Measurements from ENCODE around the gene PRXL2A.

The PRXL2A gene

GRCh38 chr10:80473692-80474596, 65.6 kb downstream of the PRXL2A start:
- no peaks in the 10 kb centered on the region for H3K4me1 ChIP-seq (ENCODE audit: control insufficient read depth, insufficient read depth, low read length)
- no peak overlapping the region for H3K4me3 ChIP-seq (ENCODE audit: low read depth, low read length)
- POLR2A ChIA-PET, result no interaction called here
- H3K27ac ChIP-seq (ENCODE audit: extremely low read depth, low read depth, low read length), result no peak overlapping the region
- H3K36me3 ChIP-seq (ENCODE audit: control insufficient read depth in 2 of 2, insufficient read depth in 1 of 2, low read length in 2 of 2), result peaks cover 0 to 3% of the 10 kb centered on the region in 2 experiments; a peak in 1 of 3 replicates
- no peaks in the 10 kb centered on the region for H3K9me3 ChIP-seq (ENCODE audit: control insufficient read depth, insufficient read depth, low read depth, low read length)
- TF ChIP-seq ZBTB8A (tag by site-specific recombination; IDR thresholded peaks at IDR 0.05) (no peak), ZNF362 (tag by site-specific recombination; IDR thresholded peaks at IDR 0.05) (0 out of 2 replicates have a peak, but pooled peaks have one; percentile 16), GLIS2 (tag by site-specific recombination; IDR thresholded peaks at IDR 0.05) (no peak), FEZF1 (tag by site-specific recombination; IDR thresholded peaks at IDR 0.05) (no peak), ZNF341 (tag by site-specific recombination; IDR thresholded peaks at IDR 0.05; ENCODE audit: low read depth) (no peak), MYNN (tag by site-specific recombination; IDR thresholded peaks at IDR 0.05; ENCODE audit: borderline replicate concordance) (no peak), ZNF184 (tag by site-specific recombination; IDR thresholded peaks at IDR 0.05) (no peak), ZBTB49 (tag by site-specific recombination; IDR thresholded peaks at IDR 0.05; ENCODE audit: low read depth) (no peak), ZNF426 (tag by site-specific recombination; IDR thresholded peaks at IDR 0.05) (no peak)
- CTCF ChIA-PET, result interaction anchor here (0.6 to 1.1 kb wide), 3 partner anchors 13 to 86 kb away, joined by 3 read pairs; no protein-coding TSS in a partner anchor

GRCh38 chr10:80474597-80474910, 66.2 kb downstream of the PRXL2A start:
- no peak for TF ChIP-seq ZBTB48 (tag by site-specific recombination; IDR thresholded peaks at IDR 0.05)
- no peak for TF ChIP-seq ZNF302 (tag by site-specific recombination; IDR thresholded peaks at IDR 0.05; ENCODE audit: low read depth)
- no peak for TF ChIP-seq ZSCAN18 (tag by site-specific recombination; IDR thresholded peaks at IDR 0.05)
- TF ChIP-seq ZSCAN23 (tag by site-specific recombination; IDR thresholded peaks at IDR 0.05), result no peak
- TF ChIP-seq ZNF280D (tag by site-specific recombination; IDR thresholded peaks at IDR 0.05), result no peak
- TF ChIP-seq KLF10 (tag by site-specific recombination; IDR thresholded peaks at IDR 0.05), result no peak
- TF ChIP-seq YY2 (tag by site-specific recombination; IDR thresholded peaks at IDR 0.05), result no peak
- TF ChIP-seq PRDM1 (tag by site-specific recombination; IDR thresholded peaks at IDR 0.05), result no peak
- no peak overlapping the region for H3K27ac ChIP-seq (ENCODE audit: extremely low read depth, low read depth, low read length)
- ChIA-PET CTCF (interaction anchor here (0.6 to 1.1 kb wide), 3 partner anchors 10 to 87 kb away, joined by 3 read pairs; no protein-coding TSS in a partner anchor), POLR2A (interaction anchor here (0.9 kb wide), 1 partner anchor 21 kb away, joined by 3 read pairs; no protein-coding TSS in a partner anchor)
- peaks cover 0 to 3% of the 10 kb centered on the region in 2 experiments; a peak in 1 of 3 replicates for H3K36me3 ChIP-seq (ENCODE audit: control insufficient read depth in 2 of 2, insufficient read depth in 1 of 2, low read length in 2 of 2)
- no peaks in the 10 kb centered on the region for H3K9me3 ChIP-seq (ENCODE audit: control insufficient read depth, insufficient read depth, low read depth, low read length)
- no peaks in the 10 kb centered on the region for H3K4me1 ChIP-seq (ENCODE audit: control insufficient read depth, insufficient read depth, low read length)
- H3K4me3 ChIP-seq (ENCODE audit: low read depth, low read length), result no peak overlapping the region
